ENCODE measurements around the gene RNLS.

The RNLS gene

DNA sequence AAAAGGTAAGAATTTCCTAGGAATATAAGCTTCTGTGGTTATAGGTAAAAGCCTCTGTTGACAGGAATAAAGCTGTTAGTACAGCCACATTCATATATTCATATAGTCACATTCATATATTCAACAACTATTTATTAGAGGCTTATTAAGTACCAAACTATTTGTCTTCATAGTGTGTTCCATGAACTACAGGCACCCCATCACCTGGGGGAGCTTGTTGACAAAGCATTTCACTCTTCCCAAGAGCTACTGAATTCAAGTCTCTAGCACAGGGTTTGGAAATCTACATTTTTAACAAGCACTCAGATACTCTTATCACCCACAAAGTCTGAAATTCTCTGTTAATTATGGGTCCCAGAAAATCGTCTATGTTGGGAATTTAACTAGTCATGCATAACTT, 110.6 kb downstream of the RNLS start:
- no peak overlapping the region for H3K4me3 ChIP-seq
- no peak overlapping the region for H3K27ac ChIP-seq
- TF ChIP-seq, protein P1, sequence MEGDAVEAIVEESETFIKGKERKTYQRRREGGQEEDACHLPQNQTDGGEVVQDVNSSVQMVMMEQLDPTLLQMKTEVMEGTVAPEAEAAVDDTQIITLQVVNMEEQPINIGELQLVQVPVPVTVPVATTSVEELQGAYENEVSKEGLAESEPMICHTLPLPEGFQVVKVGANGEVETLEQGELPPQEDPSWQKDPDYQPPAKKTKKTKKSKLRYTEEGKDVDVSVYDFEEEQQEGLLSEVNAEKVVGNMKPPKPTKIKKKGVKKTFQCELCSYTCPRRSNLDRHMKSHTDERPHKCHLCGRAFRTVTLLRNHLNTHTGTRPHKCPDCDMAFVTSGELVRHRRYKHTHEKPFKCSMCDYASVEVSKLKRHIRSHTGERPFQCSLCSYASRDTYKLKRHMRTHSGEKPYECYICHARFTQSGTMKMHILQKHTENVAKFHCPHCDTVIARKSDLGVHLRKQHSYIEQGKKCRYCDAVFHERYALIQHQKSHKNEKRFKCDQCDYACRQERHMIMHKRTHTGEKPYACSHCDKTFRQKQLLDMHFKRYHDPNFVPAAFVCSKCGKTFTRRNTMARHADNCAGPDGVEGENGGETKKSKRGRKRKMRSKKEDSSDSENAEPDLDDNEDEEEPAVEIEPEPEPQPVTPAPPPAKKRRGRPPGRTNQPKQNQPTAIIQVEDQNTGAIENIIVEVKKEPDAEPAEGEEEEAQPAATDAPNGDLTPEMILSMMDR (IDR thresholded peaks at IDR 0.05) = no peak
- DNase-seq (ENCODE audit: low spot score) = no peak

DNA sequence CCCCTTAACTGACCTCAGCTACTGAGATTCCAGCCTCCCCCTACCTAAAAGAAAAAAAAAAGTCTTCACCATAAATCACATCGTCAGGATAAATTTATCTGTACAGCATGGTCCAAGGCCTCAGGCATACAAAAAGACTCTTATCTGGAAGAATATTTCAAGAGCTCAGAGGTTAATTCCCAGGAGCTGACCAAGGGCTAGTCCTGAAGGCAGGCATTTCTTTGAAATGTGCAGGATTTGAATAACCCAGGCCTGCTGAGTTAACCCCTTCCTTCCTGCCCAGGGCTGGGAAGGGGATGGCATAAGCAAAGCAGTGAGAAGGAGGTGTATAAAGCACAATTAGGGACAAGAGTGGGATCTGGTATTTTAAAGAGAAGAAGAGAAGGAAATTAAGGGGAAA, 111.2 kb downstream of the RNLS start:
- Histone ChIP-seq H3K27ac (no peak overlapping the region), H3K4me3 (no peak overlapping the region)
- TF ChIP-seq, protein P1 (IDR thresholded peaks at IDR 0.05) = no peak
- no peak for DNase-seq (ENCODE audit: low spot score)

DNA sequence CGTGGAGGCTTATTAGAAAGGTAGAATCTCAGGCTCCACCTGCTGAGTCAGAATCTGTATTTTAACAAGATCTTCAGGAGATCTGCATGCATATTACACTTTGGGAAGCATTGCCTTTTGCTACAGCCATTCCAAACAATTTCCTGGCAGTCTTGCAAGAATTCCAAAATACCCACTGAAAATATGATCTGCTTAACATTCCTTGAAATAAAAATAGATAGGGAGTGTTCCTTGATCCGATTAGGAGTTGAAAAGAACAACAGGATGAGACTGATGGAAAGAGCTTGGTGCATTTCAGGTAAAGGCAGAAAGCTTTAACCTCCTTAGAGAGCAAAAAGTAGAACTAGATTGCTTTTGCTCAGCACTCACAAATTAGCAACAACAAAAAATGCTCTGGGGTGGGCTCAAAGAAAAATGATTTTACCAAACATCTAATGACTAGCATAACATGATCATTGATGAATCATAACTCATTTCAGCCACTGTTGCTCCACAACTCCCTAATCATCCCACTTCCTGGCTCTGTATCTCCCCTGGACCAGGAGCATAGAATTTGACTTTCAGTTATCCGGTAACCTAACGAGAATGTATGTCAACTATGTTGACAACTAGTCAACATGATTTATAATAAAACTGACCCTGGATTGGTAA, 115.2 kb downstream of the RNLS start:
- TF ChIP-seq, protein P1 (IDR thresholded peaks at IDR 0.05) = no peak
- Histone ChIP-seq H3K27ac (no peak overlapping the region), H3K4me3 (no peak overlapping the region)
- DNase-seq (ENCODE audit: low spot score) = no peak

DNA sequence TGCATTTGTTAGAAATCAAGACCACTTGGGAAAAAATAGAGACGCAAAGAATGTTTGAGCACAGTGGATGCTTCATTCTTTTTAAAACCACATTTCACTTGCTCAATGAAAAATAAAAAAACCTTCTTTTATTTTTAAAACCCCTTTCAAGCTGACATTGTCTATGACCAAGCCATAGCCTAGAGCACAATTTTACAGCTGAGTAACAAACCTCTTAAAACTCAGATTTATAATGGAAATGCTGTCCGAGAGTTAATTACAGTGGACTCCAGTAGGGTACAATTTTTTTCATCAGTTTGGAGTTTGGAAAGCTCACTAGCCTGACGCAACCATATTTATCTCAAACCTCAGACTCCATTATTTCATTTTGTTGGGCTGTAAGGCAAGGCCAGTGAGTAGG, 116.3 kb downstream of the RNLS start:
- TF ChIP-seq, protein P1 (IDR thresholded peaks at IDR 0.05) = no peak
- Histone ChIP-seq H3K4me3 (no peak overlapping the region), H3K27ac (no peak overlapping the region)
- no peak for DNase-seq (ENCODE audit: low spot score)

DNA sequence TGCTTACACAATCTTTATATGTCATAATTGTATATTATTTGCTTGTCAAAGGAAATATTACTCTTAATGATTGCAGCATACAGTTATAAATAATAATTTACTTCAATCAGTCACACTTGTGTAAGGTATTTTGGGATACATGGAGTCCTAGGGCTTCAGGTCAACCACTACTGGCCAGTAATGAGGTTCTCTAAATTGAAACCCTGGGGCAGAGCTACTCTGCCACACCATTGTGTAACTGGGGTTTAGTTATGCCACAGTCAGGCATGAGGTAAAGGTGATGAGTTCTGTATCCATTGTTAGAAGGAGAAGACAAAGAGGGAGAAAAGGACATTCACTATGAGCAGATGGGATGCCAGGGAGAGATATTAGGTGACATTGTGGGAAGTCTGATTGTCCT, 117.4 kb downstream of the RNLS start:
- DNase-seq (ENCODE audit: low spot score) = no peak
- Histone ChIP-seq H3K27ac (no peak overlapping the region), H3K4me3 (no peak overlapping the region)
- TF ChIP-seq, protein P1 (IDR thresholded peaks at IDR 0.05) = no peak

DNA sequence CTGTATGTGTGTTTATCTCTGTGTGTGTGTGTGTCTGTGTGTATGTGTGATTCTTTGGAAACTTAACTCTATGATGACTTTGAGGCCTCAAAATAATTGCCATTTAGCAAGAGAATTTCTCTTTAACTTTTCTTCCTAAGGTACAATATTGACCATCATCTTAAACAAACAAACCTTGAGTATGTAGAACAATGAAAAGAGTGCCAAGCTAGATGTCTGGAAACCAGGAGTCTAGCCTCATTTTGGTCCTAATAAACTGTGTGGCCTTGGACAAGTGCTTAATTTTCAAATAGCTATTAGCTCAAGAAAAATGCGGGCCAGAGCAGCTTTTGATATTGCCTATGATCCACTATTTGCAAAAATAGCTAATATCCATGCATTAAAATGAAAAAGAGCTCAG, 119.3 kb downstream of the RNLS start:
- DNase-seq (ENCODE audit: low spot score) = no peak
- Histone ChIP-seq H3K4me3 (no peak overlapping the region), H3K27ac (no peak overlapping the region)
- TF ChIP-seq, protein P1 (IDR thresholded peaks at IDR 0.05) = no peak

DNA sequence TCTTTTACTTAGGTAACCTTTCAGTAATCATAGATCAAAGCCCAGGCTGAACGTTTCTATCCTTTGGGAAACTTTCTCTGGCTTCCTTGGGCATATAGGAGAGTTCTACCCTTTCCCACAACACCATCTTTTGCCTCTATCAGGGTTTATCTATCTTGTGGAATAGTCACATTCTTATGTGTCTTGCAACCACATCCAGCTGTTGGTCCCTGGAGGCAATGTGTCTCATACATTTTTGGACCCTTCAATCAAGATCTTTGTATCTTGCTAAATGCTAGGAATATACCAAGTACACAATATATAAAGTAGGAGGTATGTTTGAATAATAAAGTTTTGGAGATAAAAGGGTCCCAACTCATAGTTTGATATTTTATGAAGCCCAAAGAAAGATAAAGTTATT, 121.7 kb downstream of the RNLS start:
- no peak overlapping the region for H3K4me3 ChIP-seq
- TF ChIP-seq, protein P1 (IDR thresholded peaks at IDR 0.05) = no peak

More for the DNA sequence above, 121.7 kb downstream of the RNLS start:
- DNase-seq (ENCODE audit: low spot score) = no peak
- H3K27ac ChIP-seq = no peak overlapping the region
